ENCODE results near the gene PRPF40A.

DNA sequence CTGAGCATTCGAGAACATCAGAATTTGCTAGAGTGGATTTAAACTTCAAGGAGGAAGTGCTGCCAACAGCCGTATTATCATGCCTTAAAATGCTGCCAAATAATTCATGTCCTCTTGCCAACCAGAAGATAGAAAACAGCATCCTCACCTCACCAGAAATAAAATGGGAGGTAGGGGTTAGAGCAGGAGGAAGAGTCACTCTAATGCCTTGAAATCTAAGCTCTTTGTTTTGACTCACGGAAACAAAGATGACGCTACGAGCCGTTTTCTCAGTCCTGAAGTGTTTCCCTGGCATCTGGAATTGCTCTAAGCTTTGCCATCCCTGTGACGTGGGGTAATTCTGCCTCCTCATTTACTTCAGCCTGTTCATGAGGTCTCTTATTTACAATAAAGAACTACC lies 97.1 kb downstream of the PRPF40A start:
- TF ChIP-seq, protein P1, sequence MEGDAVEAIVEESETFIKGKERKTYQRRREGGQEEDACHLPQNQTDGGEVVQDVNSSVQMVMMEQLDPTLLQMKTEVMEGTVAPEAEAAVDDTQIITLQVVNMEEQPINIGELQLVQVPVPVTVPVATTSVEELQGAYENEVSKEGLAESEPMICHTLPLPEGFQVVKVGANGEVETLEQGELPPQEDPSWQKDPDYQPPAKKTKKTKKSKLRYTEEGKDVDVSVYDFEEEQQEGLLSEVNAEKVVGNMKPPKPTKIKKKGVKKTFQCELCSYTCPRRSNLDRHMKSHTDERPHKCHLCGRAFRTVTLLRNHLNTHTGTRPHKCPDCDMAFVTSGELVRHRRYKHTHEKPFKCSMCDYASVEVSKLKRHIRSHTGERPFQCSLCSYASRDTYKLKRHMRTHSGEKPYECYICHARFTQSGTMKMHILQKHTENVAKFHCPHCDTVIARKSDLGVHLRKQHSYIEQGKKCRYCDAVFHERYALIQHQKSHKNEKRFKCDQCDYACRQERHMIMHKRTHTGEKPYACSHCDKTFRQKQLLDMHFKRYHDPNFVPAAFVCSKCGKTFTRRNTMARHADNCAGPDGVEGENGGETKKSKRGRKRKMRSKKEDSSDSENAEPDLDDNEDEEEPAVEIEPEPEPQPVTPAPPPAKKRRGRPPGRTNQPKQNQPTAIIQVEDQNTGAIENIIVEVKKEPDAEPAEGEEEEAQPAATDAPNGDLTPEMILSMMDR (conservative IDR thresholded peaks at IDR 0.05; ENCODE audit: low read depth in 2 of 2): no peak
- TF ChIP-seq CREB1 (CRISPR knock-in tag; IDR thresholded peaks at IDR 0.05; ENCODE audit: low read depth): no peak
- no peak for TF ChIP-seq POLR2AphosphoS5 (IDR thresholded peaks at IDR 0.05; ENCODE audit: low read depth)
- TF ChIP-seq EZH2phosphoT487 (IDR thresholded peaks at IDR 0.05; ENCODE audit: unreplicated experiment): no peak
- TF ChIP-seq EZH2 (IDR thresholded peaks at IDR 0.05; ENCODE audit: low read depth, unreplicated experiment): no peak
- TF ChIP-seq, protein P2, sequence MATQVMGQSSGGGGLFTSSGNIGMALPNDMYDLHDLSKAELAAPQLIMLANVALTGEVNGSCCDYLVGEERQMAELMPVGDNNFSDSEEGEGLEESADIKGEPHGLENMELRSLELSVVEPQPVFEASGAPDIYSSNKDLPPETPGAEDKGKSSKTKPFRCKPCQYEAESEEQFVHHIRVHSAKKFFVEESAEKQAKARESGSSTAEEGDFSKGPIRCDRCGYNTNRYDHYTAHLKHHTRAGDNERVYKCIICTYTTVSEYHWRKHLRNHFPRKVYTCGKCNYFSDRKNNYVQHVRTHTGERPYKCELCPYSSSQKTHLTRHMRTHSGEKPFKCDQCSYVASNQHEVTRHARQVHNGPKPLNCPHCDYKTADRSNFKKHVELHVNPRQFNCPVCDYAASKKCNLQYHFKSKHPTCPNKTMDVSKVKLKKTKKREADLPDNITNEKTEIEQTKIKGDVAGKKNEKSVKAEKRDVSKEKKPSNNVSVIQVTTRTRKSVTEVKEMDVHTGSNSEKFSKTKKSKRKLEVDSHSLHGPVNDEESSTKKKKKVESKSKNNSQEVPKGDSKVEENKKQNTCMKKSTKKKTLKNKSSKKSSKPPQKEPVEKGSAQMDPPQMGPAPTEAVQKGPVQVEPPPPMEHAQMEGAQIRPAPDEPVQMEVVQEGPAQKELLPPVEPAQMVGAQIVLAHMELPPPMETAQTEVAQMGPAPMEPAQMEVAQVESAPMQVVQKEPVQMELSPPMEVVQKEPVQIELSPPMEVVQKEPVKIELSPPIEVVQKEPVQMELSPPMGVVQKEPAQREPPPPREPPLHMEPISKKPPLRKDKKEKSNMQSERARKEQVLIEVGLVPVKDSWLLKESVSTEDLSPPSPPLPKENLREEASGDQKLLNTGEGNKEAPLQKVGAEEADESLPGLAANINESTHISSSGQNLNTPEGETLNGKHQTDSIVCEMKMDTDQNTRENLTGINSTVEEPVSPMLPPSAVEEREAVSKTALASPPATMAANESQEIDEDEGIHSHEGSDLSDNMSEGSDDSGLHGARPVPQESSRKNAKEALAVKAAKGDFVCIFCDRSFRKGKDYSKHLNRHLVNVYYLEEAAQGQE (IDR thresholded peaks at IDR 0.05; ENCODE audit: unreplicated experiment): no peak
- TF ChIP-seq ZNF331 (CRISPR knock-in tag; IDR thresholded peaks at IDR 0.05; ENCODE audit: low read depth): no peak
- TF ChIP-seq, protein P3, sequence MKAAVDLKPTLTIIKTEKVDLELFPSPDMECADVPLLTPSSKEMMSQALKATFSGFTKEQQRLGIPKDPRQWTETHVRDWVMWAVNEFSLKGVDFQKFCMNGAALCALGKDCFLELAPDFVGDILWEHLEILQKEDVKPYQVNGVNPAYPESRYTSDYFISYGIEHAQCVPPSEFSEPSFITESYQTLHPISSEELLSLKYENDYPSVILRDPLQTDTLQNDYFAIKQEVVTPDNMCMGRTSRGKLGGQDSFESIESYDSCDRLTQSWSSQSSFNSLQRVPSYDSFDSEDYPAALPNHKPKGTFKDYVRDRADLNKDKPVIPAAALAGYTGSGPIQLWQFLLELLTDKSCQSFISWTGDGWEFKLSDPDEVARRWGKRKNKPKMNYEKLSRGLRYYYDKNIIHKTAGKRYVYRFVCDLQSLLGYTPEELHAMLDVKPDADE (IDR thresholded peaks at IDR 0.05): no peak
- TF ChIP-seq, protein P4, sequence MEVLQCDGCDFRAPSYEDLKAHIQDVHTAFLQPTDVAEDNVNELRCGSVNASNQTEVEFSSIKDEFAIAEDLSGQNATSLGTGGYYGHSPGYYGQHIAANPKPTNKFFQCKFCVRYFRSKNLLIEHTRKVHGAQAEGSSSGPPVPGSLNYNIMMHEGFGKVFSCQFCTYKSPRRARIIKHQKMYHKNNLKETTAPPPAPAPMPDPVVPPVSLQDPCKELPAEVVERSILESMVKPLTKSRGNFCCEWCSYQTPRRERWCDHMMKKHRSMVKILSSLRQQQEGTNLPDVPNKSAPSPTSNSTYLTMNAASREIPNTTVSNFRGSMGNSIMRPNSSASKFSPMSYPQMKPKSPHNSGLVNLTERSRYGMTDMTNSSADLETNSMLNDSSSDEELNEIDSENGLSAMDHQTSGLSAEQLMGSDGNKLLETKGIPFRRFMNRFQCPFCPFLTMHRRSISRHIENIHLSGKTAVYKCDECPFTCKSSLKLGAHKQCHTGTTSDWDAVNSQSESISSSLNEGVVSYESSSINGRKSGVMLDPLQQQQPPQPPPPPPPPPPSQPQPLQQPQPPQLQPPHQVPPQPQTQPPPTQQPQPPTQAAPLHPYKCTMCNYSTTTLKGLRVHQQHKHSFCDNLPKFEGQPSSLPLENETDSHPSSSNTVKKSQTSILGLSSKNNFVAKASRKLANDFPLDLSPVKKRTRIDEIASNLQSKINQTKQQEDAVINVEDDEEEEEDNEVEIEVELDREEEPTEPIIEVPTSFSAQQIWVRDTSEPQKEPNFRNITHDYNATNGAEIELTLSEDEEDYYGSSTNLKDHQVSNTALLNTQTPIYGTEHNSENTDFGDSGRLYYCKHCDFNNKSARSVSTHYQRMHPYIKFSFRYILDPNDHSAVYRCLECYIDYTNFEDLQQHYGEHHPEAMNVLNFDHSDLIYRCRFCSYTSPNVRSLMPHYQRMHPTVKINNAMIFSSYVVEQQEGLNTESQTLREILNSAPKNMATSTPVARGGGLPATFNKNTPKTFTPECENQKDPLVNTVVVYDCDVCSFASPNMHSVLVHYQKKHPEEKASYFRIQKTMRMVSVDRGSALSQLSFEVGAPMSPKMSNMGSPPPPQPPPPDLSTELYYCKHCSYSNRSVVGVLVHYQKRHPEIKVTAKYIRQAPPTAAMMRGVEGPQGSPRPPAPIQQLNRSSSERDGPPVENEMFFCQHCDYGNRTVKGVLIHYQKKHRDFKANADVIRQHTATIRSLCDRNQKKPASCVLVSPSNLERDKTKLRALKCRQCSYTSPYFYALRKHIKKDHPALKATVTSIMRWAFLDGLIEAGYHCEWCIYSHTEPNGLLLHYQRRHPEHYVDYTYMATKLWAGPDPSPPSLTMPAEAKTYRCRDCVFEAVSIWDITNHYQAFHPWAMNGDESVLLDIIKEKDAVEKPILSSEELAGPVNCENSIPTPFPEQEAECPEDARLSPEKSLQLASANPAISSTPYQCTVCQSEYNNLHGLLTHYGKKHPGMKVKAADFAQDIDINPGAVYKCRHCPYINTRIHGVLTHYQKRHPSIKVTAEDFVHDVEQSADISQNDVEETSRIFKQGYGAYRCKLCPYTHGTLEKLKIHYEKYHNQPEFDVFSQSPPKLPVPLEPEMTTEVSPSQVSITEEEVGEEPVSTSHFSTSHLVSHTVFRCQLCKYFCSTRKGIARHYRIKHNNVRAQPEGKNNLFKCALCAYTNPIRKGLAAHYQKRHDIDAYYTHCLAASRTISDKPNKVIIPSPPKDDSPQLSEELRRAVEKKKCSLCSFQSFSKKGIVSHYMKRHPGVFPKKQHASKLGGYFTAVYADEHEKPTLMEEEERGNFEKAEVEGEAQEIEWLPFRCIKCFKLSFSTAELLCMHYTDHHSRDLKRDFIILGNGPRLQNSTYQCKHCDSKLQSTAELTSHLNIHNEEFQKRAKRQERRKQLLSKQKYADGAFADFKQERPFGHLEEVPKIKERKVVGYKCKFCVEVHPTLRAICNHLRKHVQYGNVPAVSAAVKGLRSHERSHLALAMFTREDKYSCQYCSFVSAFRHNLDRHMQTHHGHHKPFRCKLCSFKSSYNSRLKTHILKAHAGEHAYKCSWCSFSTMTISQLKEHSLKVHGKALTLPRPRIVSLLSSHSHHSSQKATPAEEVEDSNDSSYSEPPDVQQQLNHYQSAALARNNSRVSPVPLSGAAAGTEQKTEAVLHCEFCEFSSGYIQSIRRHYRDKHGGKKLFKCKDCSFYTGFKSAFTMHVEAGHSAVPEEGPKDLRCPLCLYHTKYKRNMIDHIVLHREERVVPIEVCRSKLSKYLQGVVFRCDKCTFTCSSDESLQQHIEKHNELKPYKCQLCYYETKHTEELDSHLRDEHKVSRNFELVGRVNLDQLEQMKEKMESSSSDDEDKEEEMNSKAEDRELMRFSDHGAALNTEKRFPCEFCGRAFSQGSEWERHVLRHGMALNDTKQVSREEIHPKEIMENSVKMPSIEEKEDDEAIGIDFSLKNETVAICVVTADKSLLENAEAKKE (CRISPR knock-in tag; IDR thresholded peaks at IDR 0.05): no peak
